ENCODE measurements around the gene ABHD13. TPM values are rescaled to one million over a fixed set of nuclear protein-coding genes. Genes with fewer than 3 reads are reported as not detected.
A peak's percentile ranks its signal among the peaks of the same experiment; 100 is the strongest.

Gene ABHD13
- 10.5 TPM for total RNA-seq
- long read RNA-seq, full-length matches to known transcripts = 23 of 26 reads
- long read RNA-seq, partial matches to known transcripts = 2 of 26 reads
- long read RNA-seq, other reads (novel, unspliced or antisense) = 1 of 26 reads

DNA sequence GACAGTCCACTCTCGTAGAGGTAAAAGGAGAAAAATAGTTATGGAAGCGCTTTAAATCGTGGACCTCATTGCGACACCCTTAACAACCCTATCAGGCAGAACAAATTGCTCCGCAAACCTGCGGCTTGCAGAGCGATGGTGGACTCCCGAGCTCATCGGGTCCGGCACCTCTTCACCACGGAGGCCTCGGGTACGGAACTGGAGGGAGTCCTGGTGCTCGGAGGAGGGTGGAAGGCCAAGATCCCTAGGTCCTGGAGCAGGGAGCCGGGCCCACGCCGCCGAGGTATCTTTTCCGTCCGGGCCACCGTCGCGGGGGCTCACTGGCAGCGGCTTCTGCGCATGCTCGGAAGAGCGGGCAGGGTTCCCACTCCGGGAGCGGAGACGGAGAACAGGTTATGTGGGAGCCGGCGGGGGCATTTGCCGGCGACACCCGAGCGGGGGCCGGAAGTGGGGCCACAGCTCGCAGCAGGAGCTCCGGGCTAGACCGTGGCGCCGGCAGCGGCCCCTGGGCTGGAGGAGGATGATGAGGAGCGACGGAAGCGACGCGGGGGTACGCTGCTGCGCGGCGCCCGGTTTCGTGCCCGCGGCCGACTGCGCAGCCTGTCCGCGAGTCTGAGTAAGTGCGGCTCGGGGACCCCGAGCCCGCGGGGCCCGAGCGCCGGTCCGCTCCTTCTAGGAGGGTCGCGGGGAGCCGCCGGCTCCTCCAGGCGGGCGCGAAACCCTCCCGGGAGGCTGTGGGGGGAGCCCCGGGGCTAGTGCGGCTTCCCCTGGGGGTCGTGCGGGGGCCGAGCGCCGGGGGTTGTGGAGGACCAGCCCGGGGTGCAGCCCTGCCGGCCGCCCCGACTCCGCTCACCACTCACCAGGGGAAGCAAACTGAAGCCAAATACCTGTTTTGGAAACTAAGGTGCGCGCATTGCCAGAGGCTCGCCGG is at the start of gene ABHD13:
TSS of gene ABHD13 (plus strand) at position 349 of the 931 bp plus-strand sequence. CDS start 10,827 bp downstream, outside the sequence.
- Histone ChIP-seq H3K36me3 (no peaks in the 10 kb centered on the region), H3K4me1 (peaks cover 48% of the 10 kb centered on the region), H3K27me3 (ENCODE audit: low read depth) (no peaks in the 10 kb centered on the region), H3K4me3 (peak within 1 kb of the TSS; percentile 95), H3K27ac (peak within 1 kb of the TSS; percentile 91), H3K9me3 (no peaks in the 10 kb centered on the region)
- TF ChIP-seq, protein P1, sequence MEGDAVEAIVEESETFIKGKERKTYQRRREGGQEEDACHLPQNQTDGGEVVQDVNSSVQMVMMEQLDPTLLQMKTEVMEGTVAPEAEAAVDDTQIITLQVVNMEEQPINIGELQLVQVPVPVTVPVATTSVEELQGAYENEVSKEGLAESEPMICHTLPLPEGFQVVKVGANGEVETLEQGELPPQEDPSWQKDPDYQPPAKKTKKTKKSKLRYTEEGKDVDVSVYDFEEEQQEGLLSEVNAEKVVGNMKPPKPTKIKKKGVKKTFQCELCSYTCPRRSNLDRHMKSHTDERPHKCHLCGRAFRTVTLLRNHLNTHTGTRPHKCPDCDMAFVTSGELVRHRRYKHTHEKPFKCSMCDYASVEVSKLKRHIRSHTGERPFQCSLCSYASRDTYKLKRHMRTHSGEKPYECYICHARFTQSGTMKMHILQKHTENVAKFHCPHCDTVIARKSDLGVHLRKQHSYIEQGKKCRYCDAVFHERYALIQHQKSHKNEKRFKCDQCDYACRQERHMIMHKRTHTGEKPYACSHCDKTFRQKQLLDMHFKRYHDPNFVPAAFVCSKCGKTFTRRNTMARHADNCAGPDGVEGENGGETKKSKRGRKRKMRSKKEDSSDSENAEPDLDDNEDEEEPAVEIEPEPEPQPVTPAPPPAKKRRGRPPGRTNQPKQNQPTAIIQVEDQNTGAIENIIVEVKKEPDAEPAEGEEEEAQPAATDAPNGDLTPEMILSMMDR (IDR thresholded peaks at IDR 0.05) = no peak
- intact Hi-C loops (cut with DNase I) = no loop called here
- DNase-seq = peak; percentile 93
- ATAC-seq = peak; percentile 88 to 92

DNA sequence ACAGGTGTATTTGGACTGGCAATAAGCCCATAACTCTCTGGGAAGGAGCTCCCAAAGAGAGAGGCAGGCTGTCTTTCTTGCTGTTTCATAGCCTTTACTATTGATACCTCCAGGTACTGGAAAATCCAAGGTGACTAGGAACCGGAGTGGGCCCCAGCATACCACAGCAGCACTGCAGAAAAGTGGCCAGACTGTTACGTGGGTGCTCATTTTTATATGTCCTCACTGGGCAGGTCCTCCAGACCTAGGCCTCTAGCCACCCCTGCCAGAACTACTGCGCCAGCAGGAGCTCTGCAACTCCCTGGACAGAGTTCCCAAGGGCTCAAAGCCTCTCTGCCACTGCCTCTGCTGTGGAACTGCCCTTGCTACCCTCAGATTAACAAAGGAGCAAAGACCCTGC is 49.3 kb upstream of the ABHD13 start:
- no peak for ATAC-seq
- intact Hi-C loops (cut with DNase I) = no loop called here
- H3K27me3 ChIP-seq (ENCODE audit: low read depth) = no peaks in the 10 kb centered on the region
- TF ChIP-seq, protein P1 (IDR thresholded peaks at IDR 0.05) = no peak
- DNase-seq = no peak
- peaks cover 6% of the 10 kb centered on the region for H3K9me3 ChIP-seq
- no peak overlapping the region for H3K4me3 ChIP-seq
- no peaks in the 10 kb centered on the region for H3K4me1 ChIP-seq
- H3K27ac ChIP-seq = no peak overlapping the region
- H3K36me3 ChIP-seq = no peaks in the 10 kb centered on the region

DNA sequence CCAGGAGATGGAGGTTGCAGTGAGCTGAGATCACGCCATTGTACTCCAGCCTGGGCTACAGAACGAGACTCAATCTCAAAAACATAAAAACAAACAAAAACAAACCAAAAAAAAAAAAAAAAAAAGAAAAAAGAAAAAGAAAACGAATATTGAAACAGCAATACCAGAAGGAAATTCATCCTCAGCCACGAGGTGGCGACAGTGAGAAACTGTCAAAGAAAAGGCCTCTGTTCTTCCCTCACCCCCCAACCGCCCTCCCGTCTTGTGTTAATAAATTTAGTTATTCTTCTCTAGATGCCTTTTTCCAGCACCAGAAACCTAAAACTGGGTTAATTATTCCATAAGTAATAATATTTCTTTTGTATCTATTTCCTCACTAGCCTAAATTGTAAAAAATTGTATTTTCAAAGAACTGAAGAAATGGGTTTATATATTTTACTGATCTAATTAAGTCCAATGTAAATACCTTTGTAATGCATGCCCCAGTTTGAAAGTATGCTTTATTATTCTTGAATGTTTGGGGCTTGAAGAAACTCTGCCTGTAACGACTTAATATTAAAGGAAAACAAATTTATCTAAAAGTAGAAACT is 41.4 kb upstream of the ABHD13 start:
- intact Hi-C loops (cut with DNase I) = no loop called here

DNA sequence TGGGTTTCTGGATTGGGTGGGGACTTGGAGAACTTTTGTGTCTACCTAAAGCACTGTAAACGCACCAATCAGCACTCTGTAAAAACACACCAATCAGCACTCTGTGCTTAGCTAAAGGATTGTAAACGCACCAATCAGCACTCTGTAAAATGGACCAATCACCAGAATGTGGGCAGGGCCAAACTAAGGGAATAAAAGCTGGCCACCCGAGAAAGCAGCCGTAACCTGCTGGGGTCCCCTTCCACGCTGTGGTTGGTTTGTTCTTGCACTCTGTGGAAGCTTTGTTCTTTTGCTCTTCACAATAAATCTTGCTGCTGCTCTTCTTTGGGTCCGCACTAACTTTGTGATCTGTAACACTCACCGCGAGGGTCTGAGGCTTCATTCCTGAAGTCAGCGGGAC is 40.1 kb upstream of the ABHD13 start:
- H3K27ac ChIP-seq = no peak overlapping the region
- H3K36me3 ChIP-seq = no peaks in the 10 kb centered on the region
- no peak overlapping the region for H3K4me3 ChIP-seq
- ATAC-seq (no peak), DNase-seq (no peak)
- H3K9me3 ChIP-seq = peaks cover 7% of the 10 kb centered on the region
- no peaks in the 10 kb centered on the region for H3K4me1 ChIP-seq
- intact Hi-C loops (cut with DNase I) = no loop called here
- no peaks in the 10 kb centered on the region for H3K27me3 ChIP-seq (ENCODE audit: low read depth)
- TF ChIP-seq, protein P1 (IDR thresholded peaks at IDR 0.05) = no peak

More for the DNA sequence above, 41.4 kb upstream of the ABHD13 start:
- ATAC-seq (no peak), DNase-seq (peak; percentile 52)
- peaks cover 7% of the 10 kb centered on the region for H3K9me3 ChIP-seq
- H3K4me1 ChIP-seq = no peaks in the 10 kb centered on the region
- no peaks in the 10 kb centered on the region for H3K36me3 ChIP-seq
- H3K4me3 ChIP-seq = no peak overlapping the region
- TF ChIP-seq, protein P1 (IDR thresholded peaks at IDR 0.05) = peak; percentile 44
- H3K27me3 ChIP-seq (ENCODE audit: low read depth) = no peaks in the 10 kb centered on the region
- H3K27ac ChIP-seq = no peak overlapping the region

DNA sequence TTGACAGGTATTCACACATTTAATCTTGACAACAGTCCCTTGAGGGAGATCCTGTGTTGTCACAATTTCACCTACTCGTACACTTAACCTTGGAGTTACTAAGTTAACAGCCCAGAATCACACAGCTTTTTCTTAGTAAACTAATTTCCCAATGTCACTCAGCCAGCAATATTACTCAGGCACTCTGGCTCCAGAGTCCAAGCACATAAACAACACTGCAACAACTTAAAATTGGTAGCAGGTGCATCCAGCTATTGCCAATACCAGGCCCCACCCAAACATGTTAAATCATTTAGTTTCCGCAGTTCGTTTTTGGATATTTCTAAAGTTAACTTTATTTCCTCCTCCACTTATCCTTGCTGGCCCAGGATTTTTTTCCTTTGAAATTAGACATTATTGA is 35.5 kb upstream of the ABHD13 start:
- no peak overlapping the region for H3K27ac ChIP-seq
- no peaks in the 10 kb centered on the region for H3K9me3 ChIP-seq
- DNase-seq = no peak
- H3K36me3 ChIP-seq = no peaks in the 10 kb centered on the region
- intact Hi-C loops (cut with DNase I) = no loop called here
- no peaks in the 10 kb centered on the region for H3K4me1 ChIP-seq
- H3K4me3 ChIP-seq = no peak overlapping the region
- TF ChIP-seq, protein P1 (IDR thresholded peaks at IDR 0.05) = no peak
- ATAC-seq = no peak
- no peaks in the 10 kb centered on the region for H3K27me3 ChIP-seq (ENCODE audit: low read depth)
